SH-SY5Y (cell line): ENCODE results near the gene RPRD1B.

Experiments
- GATA2 ChIP-seq: IDR thresholded peaks from 2 replicates; pipeline ENCODE4 v1.6.1; 2011; ENCODE audit warnings: mild to moderate bottlenecking, low read depth, low read length
- GATA3 ChIP-seq: IDR thresholded peaks from 2 replicates; pipeline ENCODE4 v1.6.1; 2011; ENCODE audit warnings: low read depth, mild to moderate bottlenecking, low read length, moderate library complexity

GRCh38 chr20:38084425-38084951 lies 50.9 kb downstream of the RPRD1B start:
- TF ChIP-seq GATA3 (no peak), GATA2 (no peak)
